Peyer's patch (tissue), 4 donors: ENCODE data around the gene DAB1.

Source experiments
- POLR2A ChIP-seq, 2 donors: fragments of 450-650 bp; IDR thresholded peaks; one replicate each; pipeline ENCODE4 v1.5.1; 2017; ENCODE audit warnings: antibody characterized with exemption in 2 of 2, mild to moderate bottlenecking in 2 of 2, moderate library complexity in 2 of 2
- TF ChIP-seq, protein P1 (sequence below), 6 experiments: fragments of 450-650 bp in 4 of 6; fragments of 200-600 bp in 2 of 6; sonication (generic) in 1 of 6; IDR thresholded peaks; one replicate each; pipeline ENCODE4 v1.5.1; 2017 to 2019; ENCODE audit warnings: antibody characterized with exemption in 6 of 6, mild to moderate bottlenecking in 3 of 6, moderate library complexity in 1 of 6

DNA sequence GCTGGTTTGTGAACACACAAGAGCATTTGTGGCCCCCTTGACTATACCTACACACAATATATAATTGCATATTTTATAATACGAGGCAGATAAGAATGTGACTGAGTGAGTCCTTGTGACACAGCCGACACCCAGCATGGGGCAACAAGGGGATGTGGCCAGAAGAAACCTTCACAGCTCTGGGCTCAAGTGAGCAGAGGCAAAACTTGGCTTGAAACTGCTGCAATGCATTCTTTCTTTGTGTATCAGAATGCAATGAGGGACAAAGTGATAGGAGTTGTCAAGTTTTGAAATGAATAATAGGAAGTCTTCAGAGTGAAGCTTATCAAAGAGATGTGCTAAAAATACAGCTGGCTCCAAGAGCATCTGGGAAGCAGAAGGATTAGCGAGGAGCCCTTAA lies 334.0 kb downstream of the DAB1 start:
- TF ChIP-seq, protein P1, sequence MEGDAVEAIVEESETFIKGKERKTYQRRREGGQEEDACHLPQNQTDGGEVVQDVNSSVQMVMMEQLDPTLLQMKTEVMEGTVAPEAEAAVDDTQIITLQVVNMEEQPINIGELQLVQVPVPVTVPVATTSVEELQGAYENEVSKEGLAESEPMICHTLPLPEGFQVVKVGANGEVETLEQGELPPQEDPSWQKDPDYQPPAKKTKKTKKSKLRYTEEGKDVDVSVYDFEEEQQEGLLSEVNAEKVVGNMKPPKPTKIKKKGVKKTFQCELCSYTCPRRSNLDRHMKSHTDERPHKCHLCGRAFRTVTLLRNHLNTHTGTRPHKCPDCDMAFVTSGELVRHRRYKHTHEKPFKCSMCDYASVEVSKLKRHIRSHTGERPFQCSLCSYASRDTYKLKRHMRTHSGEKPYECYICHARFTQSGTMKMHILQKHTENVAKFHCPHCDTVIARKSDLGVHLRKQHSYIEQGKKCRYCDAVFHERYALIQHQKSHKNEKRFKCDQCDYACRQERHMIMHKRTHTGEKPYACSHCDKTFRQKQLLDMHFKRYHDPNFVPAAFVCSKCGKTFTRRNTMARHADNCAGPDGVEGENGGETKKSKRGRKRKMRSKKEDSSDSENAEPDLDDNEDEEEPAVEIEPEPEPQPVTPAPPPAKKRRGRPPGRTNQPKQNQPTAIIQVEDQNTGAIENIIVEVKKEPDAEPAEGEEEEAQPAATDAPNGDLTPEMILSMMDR (IDR thresholded peaks at IDR 0.05) = no peak
- TF ChIP-seq POLR2A (IDR thresholded peaks at IDR 0.05) = no peak
